Hepatocyte (in vitro differentiated cells): ENCODE measurements around the gene S100A16. TPM values are rescaled to one million over a fixed set of nuclear protein-coding genes. Genes with fewer than 3 reads are reported as not detected.

Experiments
- DNase-seq: peaks from one replicate; pipeline ENCODE4 v3.0.0-alpha.2; 2016; ENCODE audit warnings: low spot score
- H2AFZ ChIP-seq: fragments of 200-600 bp; sonication (generic); 2 replicates; pipeline ENCODE4 v1.6.0; 2016; ENCODE audit warnings: antibody characterized with exemption, mild to moderate bottlenecking
- H3K27ac ChIP-seq: fragments of 200-600 bp; sonication (generic); 2 replicates; pipeline ENCODE4 v1.5.1; 2016; ENCODE audit warnings: mild to moderate bottlenecking
- H3K27me3 ChIP-seq: fragments of 200-600 bp; sonication (generic); 2 replicates; pipeline ENCODE4 v1.6.1; 2016
- H3K36me3 ChIP-seq: fragments of 200-600 bp; sonication (generic); replicated peaks from 2 replicates; pipeline ENCODE4 v1.5.1; 2016; ENCODE audit warnings: low read depth; ENCODE audit not compliant: insufficient read depth
- H3K4me1 ChIP-seq: fragments of 200-600 bp; sonication (generic); 2 replicates; pipeline ENCODE4 v1.5.1; 2016; ENCODE audit warnings: mild to moderate bottlenecking, moderate library complexity; ENCODE audit not compliant: insufficient read depth
- H3K4me2 ChIP-seq: fragments of 200-600 bp; sonication (generic); 2 replicates; pipeline ENCODE4 v1.6.0; 2016
- H3K4me3 ChIP-seq: fragments of 200-600 bp; sonication (generic); 2 replicates; pipeline ENCODE4 v1.5.1; 2016; ENCODE audit warnings: mild to moderate bottlenecking
- H3K79me2 ChIP-seq: fragments of 200-600 bp; sonication (generic); 2 replicates; pipeline ENCODE4 v1.6.0; 2017; ENCODE audit warnings: mild to moderate bottlenecking
- H3K9me2 ChIP-seq: fragments of 200-600 bp; sonication (generic); replicated peaks from 2 replicates; pipeline ENCODE4 v1.6.0; 2017; ENCODE audit warnings: mild to moderate bottlenecking; ENCODE audit not compliant: insufficient read depth
- H3K9me3 ChIP-seq: fragments of 200-600 bp; sonication (generic); 2 replicates; pipeline ENCODE4 v1.5.1; 2016; ENCODE audit warnings: low read depth, mild to moderate bottlenecking
- H4K20me1 ChIP-seq: fragments of 200-600 bp; sonication (generic); 2 replicates; pipeline ENCODE4 v1.6.0; 2016; ENCODE audit warnings: mild to moderate bottlenecking; ENCODE audit not compliant: insufficient read depth, poor library complexity, severe bottlenecking
- EZH2 ChIP-seq: fragments of 200-600 bp; sonication (generic); IDR thresholded peaks from 2 replicates; pipeline ENCODE4 v1.6.1; 2016; ENCODE audit warnings: antibody characterized with exemption, mild to moderate bottlenecking, borderline replicate concordance
- EZH2phosphoT487 ChIP-seq: fragments of 200-600 bp; sonication (generic); IDR thresholded peaks from one replicate; pipeline ENCODE4 v1.6.1; 2018; ENCODE audit warnings: antibody characterized with exemption, mild to moderate bottlenecking, low read depth, moderate library complexity; ENCODE audit not compliant: unreplicated experiment, severe bottlenecking
- WGBS: methylation state at CpG from one replicate; pipeline ENCODE4 v1.1.6; 2016; ENCODE audit warnings: low lambda C conversion rate; ENCODE audit errors: missing lambda C conversion rate; 5-methylcytosine and 5-hydroxymethylcytosine counted together
- polyA plus RNA-seq: library from polyadenylated mRNA; unstranded; fragments of >200 nt; fragmentation: Nextera tagmentation; extraction: Ambion mirVana; gene quantifications from 2 replicates; pipeline ENCODE4 v1.2.1, GENCODE V29; 2016
- total RNA-seq: library from RNA; depleted of rRNA; stranded (reverse); fragments of >200 nt; gene quantifications from 2 replicates; pipeline ENCODE4 v1.2.3, GENCODE V29; 2014
- TF ChIP-seq, protein P1 (sequence below): fragments of 200-600 bp; sonication (generic); IDR thresholded peaks from 2 replicates; pipeline ENCODE4 v1.5.1; 2016; ENCODE audit warnings: antibody characterized with exemption, mild to moderate bottlenecking; ENCODE audit not compliant: poor library complexity

Gene S100A16
- total and polyA plus RNA-seq, 2 experiments from 2014 or later: 103 to 155 TPM

DNA sequence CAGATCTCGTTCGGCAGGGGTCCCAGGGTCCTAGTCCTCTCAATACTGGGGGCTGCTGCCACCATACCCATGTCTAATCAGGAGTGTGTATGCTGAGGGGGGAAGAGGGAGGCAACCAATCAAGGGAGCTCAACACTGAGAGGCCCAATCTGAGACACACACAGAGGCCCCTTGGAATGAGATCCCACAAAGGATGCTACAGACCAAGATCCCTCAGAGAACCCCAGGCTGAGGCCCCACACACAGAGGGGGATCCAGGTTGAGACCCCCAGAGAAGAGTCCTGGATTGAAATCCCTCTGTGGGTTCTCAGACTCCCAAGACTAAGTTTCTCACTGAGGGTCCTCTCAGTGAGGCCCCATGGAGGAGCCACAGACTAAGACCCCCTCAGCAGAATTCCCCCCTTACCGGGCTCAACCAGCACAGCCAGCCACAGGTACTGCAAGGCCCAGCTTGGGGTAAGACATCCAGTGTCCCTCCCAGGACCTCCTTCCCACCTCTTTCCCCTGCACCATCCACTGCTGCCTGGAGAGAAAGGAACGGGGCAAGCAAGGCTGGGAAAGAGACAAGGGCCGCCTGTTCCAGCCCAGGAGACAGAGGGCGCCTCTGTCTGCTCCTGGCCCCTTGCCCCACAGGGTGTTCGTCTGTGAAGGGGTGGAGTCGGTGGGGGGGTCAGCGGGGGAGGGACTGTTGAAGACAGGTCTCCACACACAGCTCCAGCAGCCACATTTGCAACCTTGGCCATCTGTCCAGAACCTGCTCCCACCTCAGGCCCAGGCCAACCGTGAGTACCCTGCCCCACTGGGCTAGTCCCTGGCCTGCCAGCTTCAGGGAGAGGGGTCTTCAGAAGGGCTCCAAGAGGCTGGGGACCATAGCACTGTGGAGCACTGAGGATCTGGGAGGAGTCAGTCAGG lies 15.0 kb upstream of the S100A16 start, which contains the start of gene S100A1:
Gene S100A1 (plus strand): TSS at position 720 of the 912 bp plus-strand sequence. CDS start 2,088 bp downstream, outside the sequence.
- no peaks in the 10 kb centered on the region for H3K9me2 ChIP-seq
- H3K79me2 ChIP-seq: peaks cover 15% of the 10 kb centered on the region
- no peak for DNase-seq
- no peaks in the 10 kb centered on the region for H3K27me3 ChIP-seq
- peak within 1 kb of the TSS; percentile 96 for H3K27ac ChIP-seq
- no peaks in the 10 kb centered on the region for H3K9me3 ChIP-seq
- peak within 1 kb of the TSS; percentile 68 for H3K4me3 ChIP-seq
- WGBS: 68% methylated on average over 10 of the region's 10 CpGs
- H3K4me2 ChIP-seq: peak within 1 kb of the TSS; percentile 96
- peaks cover 39% of the 10 kb centered on the region for H3K4me1 ChIP-seq
- no peaks in the 10 kb centered on the region for H4K20me1 ChIP-seq
- TF ChIP-seq EZH2phosphoT487 (no peak), EZH2 (no peak)
- TF ChIP-seq, protein P1, sequence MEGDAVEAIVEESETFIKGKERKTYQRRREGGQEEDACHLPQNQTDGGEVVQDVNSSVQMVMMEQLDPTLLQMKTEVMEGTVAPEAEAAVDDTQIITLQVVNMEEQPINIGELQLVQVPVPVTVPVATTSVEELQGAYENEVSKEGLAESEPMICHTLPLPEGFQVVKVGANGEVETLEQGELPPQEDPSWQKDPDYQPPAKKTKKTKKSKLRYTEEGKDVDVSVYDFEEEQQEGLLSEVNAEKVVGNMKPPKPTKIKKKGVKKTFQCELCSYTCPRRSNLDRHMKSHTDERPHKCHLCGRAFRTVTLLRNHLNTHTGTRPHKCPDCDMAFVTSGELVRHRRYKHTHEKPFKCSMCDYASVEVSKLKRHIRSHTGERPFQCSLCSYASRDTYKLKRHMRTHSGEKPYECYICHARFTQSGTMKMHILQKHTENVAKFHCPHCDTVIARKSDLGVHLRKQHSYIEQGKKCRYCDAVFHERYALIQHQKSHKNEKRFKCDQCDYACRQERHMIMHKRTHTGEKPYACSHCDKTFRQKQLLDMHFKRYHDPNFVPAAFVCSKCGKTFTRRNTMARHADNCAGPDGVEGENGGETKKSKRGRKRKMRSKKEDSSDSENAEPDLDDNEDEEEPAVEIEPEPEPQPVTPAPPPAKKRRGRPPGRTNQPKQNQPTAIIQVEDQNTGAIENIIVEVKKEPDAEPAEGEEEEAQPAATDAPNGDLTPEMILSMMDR: no peak
- H2AFZ ChIP-seq: peak within 1 kb of the TSS; percentile 91
- H3K36me3 ChIP-seq: no peaks in the 10 kb centered on the region

DNA sequence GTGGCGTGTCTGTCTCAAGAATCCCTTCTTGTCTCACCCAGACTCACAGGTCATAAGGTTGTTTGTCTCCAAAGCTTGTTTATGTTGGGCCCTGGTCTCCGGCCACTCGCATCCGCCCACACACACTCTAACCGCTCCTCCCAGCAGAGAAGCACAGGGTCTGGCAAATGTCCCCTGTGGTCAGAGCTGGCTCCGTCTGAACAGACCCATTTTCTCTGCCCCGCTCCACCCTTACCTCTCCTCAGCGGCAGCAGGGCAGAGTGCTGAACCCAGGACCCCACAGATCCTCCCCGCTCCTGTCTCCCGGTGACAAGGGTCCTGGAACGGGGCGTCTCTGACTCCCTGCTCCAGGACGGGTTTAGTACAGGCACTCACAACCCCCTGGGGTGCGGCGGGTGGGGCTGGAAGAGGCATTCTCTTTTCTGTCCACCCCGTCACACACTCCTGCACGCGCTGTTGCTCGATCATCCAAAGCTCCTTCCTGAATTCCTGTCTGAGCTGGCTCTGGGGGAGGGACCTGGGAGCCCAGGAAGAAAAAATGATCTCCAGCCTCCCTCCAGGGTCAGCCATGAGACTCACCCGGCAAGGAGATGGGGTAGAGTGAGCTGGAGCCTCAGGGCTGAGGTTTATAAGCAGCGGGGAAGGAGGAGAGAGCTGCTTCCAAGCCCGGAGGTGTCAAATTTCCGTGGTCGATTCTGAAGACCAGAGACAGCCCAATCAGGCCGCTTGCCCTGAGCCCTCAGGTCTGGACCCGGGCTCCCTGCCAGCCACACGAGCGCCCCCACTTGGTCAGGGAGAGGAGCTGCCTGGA lies 14.2 kb upstream of the S100A16 start, which contains the start of gene S100A13:
Gene S100A13 (minus strand): TSS at position 602 of the 811 bp plus-strand sequence. CDS start 1,033 bp downstream, outside the sequence.
- peak; percentile 91 for DNase-seq
- Histone ChIP-seq H3K79me2 (peaks cover 15% of the 10 kb centered on the region), H3K4me3 (peak within 1 kb of the TSS; percentile 68), H3K9me3 (no peaks in the 10 kb centered on the region), H3K4me2 (peak within 1 kb of the TSS; percentile 96), H3K9me2 (no peaks in the 10 kb centered on the region), H3K27ac (peak within 1 kb of the TSS; percentile 96), H2AFZ (peak within 1 kb of the TSS; percentile 91), H3K36me3 (no peaks in the 10 kb centered on the region), H4K20me1 (no peaks in the 10 kb centered on the region), H3K27me3 (no peaks in the 10 kb centered on the region), H3K4me1 (peaks cover 39% of the 10 kb centered on the region)
- no peak for TF ChIP-seq EZH2phosphoT487
- TF ChIP-seq, protein P1: peak; percentile 75
- WGBS: 3% methylated on average over 28 of the region's 28 CpGs

DNA sequence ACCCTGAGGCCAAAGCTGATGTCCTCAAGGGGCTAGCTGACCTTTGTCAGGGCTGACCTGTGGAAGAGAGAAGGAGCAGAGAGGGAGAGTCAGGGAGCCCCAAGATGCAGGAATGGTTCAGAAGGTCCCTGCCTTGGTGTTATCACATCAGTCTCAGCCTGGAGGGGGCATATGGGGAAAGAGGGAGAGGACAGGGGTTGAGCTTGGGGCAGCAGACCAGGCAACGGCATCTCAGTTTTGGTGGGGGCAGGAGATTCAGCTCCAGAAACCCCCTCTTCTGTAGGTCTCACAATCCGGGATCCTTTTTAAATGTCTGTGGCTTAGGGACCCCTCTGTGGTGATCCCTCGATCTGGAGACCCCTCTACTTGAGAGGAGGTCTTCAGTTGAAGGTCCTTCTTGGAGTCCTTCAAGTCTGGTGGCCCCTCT lies 13.6 kb upstream of the S100A16 start:
- 80% methylated on average over 3 of the region's 3 CpGs for WGBS
- TF ChIP-seq EZH2: no peak
- TF ChIP-seq, protein P1: no peak
- Histone ChIP-seq H3K4me2 (peak overlapping the region; percentile 96), H3K79me2 (peaks cover 15% of the 10 kb centered on the region), H3K9me2 (no peaks in the 10 kb centered on the region), H3K9me3 (no peaks in the 10 kb centered on the region), H3K4me3 (peak overlapping the region; percentile 68), H3K36me3 (no peaks in the 10 kb centered on the region), H3K27me3 (no peaks in the 10 kb centered on the region), H4K20me1 (no peaks in the 10 kb centered on the region), H2AFZ (peak overlapping the region; percentile 91), H3K27ac (peak overlapping the region; percentile 96), H3K4me1 (peaks cover 36% of the 10 kb centered on the region)
- no peak for DNase-seq
